CD4-positive, alpha-beta T cell (primary cell): Measurements from ENCODE around the gene ARHGDIB. TPM values are rescaled to one million over a fixed set of nuclear protein-coding genes. Genes with fewer than 3 reads are reported as not detected.

ENCODE experiments used
- ATAC-seq: fragments of 200-7000 bp; cut with Tn5 transposase; one replicate; pipeline ENCODE4 v1.10.0; 2022; ENCODE audit warnings: mild to moderate bottlenecking; ENCODE audit not compliant: poor library complexity
- CTCF ChIA-PET: fragments of 350-600 bp; sonication (Branson Sonifier 250); formaldehyde crosslinking; loops from one replicate; lab custom pipeline; 2021; ENCODE audit warnings: antibody characterized with exemption, inconsistent platforms; lab: Charles Lee
- POLR2A ChIA-PET: fragments of 350-600 bp; sonication (Branson Sonifier 250); formaldehyde crosslinking; loops from one replicate; lab custom pipeline; 2021; ENCODE audit warnings: antibody characterized with exemption, inconsistent platforms; lab: Charles Lee
- DNase-seq, 14 experiments: peaks; one replicate each; pipeline ENCODE4 v3.0.0-alpha.2; 2013 to 2020; ENCODE audit warnings: mixed read lengths in 2 of 14
- H3K27ac ChIP-seq, 2 donors: one replicate each; pipeline versions ENCODE4 v1.5.1 to v1.7.0; 2013; ENCODE audit warnings: low read length in 2 of 2, low read depth in 1 of 2, mild to moderate bottlenecking in 1 of 2
- H3K27me3 ChIP-seq, 2 experiments: 1 replicate in 1 of 2; 2 replicates in 1 of 2; pipeline versions ENCODE4 v1.6.1 to v1.7.0; 2013; ENCODE audit warnings: low read length in 2 of 2, control low read depth in 1 of 2, mild to moderate bottlenecking in 1 of 2, moderate library complexity in 1 of 2; ENCODE audit not compliant: insufficient read depth in 2 of 2, control insufficient read depth in 1 of 2
- H3K36me3 ChIP-seq: one replicate; pipeline ENCODE4 v1.6.1; 2013; ENCODE audit warnings: low read length, control low read depth; ENCODE audit not compliant: insufficient read depth
- H3K4me1 ChIP-seq: one replicate; pipeline ENCODE4 v1.6.1; 2013; ENCODE audit warnings: low read length, control low read depth; ENCODE audit not compliant: insufficient read depth
- H3K4me3 ChIP-seq: one replicate; pipeline ENCODE4 v1.5.1; 2013; ENCODE audit warnings: mild to moderate bottlenecking, low read length, moderate library complexity
- H3K9me3 ChIP-seq, 2 experiments: 1 replicate in 1 of 2; 2 replicates in 1 of 2; pipeline versions ENCODE4 v1.6.1 to v1.7.0; 2013; ENCODE audit warnings: low read length in 2 of 2, mild to moderate bottlenecking in 2 of 2, control low read depth in 1 of 2, moderate library complexity in 1 of 2; ENCODE audit not compliant: control insufficient read depth in 1 of 2, insufficient read depth in 1 of 2
- H3K27ac Mint-ChIP-seq: one replicate; pipeline ENCODE4 v1.8.0; 2020; ENCODE audit warnings: mixed read lengths
- H3K27me3 Mint-ChIP-seq: one replicate; pipeline ENCODE4 v1.8.0; 2021; ENCODE audit warnings: mixed read lengths
- H3K36me3 Mint-ChIP-seq: one replicate; pipeline ENCODE4 v1.8.0; 2021; ENCODE audit warnings: low read depth, mixed read lengths
- H3K4me1 Mint-ChIP-seq: one replicate; pipeline ENCODE4 v1.8.0; 2021; ENCODE audit warnings: low read depth, mixed read lengths
- H3K4me3 Mint-ChIP-seq: one replicate; pipeline ENCODE4 v1.8.0; 2020; ENCODE audit warnings: mild to moderate bottlenecking, mixed read lengths
- H3K9me3 Mint-ChIP-seq: one replicate; pipeline ENCODE4 v1.8.0; 2020; ENCODE audit warnings: mixed read lengths
- intact Hi-C, 2 experiments: fragments of 100-400 bp; cut with DNase I in 1 of 2; cut with micrococcal nuclease in 1 of 2; formaldehyde crosslinking; loops; one replicate each; pipeline versions ENCODE4 v1.15.1 to v1.9.0; 2023 to 2025; cut with DNase I, micrococcal nuclease
- total RNA-seq, 174 experiments: library from RNA in 2 of 174; stranded (reverse) in 2 of 174; gene quantifications; one replicate each; pipeline ENCODE4 v1.2.3 and lab custom pipeline; 2021 to 2026
- TF ChIP-seq, protein P1 (sequence below): fragments of 200-600 bp; IDR thresholded peaks from one replicate; pipeline ENCODE4 v1.8.0; 2022; ENCODE audit warnings: antibody characterized with exemption, mild to moderate bottlenecking

ARHGDIB gene
- total RNA-seq, 2 experiments from 2014 or later: 872 to 942 TPM

DNA sequence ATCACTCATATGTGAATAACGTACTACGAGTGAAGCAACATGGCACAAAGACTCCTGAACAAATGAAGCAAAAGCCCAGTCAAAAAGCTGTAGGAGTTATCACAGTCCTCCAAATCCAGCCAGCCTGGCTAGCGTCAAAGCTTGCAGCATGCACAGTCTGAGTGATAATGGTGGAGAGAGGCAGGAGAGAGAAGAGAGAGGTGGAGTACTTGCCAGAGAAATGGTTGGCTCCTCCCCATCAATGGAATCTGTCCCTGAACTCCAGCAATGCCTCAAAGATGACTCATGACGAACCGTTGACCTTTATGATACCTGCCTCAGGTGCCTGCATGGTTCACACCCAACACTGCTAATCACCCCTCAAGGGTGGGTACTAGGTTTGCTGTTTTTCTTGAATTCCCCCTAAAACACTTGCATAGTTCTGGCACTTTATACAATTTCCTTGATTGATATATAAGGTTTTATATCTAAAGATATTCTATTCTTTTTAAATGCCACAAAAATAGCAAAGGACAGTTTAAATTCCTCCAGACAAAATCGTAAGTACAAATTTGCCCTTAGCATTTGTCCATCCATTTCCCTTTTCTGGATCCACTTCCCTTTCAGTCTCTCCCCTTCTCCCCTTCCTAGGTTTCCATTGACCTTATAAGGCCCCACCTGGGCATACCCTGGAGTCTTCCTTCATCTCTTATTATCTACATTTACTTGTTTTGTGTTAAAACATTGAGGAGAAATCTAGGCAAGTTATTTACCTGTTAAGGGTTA lies 10.2 kb downstream of the ARHGDIB start:
- H3K4me1 ChIP-seq: peaks cover 76% of the 10 kb centered on the region
- no peaks in the 10 kb centered on the region for H3K9me3 ChIP-seq
- H3K4me3 ChIP-seq: peak overlapping the region; percentile 80
- intact Hi-C loops: loop anchor here in 1 of 2 experiments (10.0 kb wide), 1 partner anchor 566 kb away; no protein-coding TSS in a partner anchor
- ChIA-PET POLR2A (interaction anchor here (0.6 to 2.9 kb wide), 8 partner anchors 9 to 270 kb away, joined by 3 to 24 read pairs (median 4); partner anchors contain the start of genes ARHGDIB and RERG), CTCF (no interaction called here)
- no peaks in the 10 kb centered on the region for H3K9me3 Mint-ChIP-seq
- peaks cover 92% of the 10 kb centered on the region for H3K36me3 Mint-ChIP-seq
- peak overlapping the region; percentile 88 for H3K4me3 Mint-ChIP-seq
- peak overlapping the region; percentile 90 to 95 for H3K27ac ChIP-seq
- H3K27me3 Mint-ChIP-seq: no peaks in the 10 kb centered on the region
- TF ChIP-seq, protein P1, sequence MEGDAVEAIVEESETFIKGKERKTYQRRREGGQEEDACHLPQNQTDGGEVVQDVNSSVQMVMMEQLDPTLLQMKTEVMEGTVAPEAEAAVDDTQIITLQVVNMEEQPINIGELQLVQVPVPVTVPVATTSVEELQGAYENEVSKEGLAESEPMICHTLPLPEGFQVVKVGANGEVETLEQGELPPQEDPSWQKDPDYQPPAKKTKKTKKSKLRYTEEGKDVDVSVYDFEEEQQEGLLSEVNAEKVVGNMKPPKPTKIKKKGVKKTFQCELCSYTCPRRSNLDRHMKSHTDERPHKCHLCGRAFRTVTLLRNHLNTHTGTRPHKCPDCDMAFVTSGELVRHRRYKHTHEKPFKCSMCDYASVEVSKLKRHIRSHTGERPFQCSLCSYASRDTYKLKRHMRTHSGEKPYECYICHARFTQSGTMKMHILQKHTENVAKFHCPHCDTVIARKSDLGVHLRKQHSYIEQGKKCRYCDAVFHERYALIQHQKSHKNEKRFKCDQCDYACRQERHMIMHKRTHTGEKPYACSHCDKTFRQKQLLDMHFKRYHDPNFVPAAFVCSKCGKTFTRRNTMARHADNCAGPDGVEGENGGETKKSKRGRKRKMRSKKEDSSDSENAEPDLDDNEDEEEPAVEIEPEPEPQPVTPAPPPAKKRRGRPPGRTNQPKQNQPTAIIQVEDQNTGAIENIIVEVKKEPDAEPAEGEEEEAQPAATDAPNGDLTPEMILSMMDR: no peak
- ATAC-seq (no peak), DNase-seq (peak in 3 of 14 experiments; percentile 41 to 53 (median 53))
- peaks cover 74% of the 10 kb centered on the region for H3K36me3 ChIP-seq
- peaks cover 97% of the 10 kb centered on the region for H3K4me1 Mint-ChIP-seq
- H3K27ac Mint-ChIP-seq: peak overlapping the region; percentile 94
- H3K27me3 ChIP-seq: no peaks in the 10 kb centered on the region

DNA sequence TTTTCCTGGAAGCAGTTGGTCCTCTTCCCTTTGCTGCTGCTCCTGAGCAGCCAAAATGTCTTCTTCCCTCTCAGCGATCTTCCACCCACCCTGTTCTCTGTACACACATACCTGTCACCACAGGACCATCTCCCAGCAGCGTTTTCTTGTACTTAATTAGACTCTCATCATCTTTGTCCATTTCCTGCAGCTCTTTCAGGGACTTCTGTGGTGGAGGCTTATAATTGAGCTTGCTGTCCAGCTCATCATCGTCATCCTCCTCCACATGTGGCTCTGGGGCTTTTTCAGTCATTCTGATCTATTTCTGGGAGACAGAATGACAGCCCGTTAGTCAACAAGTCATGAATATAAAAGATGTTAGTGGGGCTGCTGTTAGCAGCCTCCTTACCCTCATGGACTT lies 11.0 kb downstream of the ARHGDIB start:
- ChIA-PET CTCF (no interaction called here), POLR2A (interaction anchor here (0.6 to 2.9 kb wide), 5 partner anchors 9 to 44 kb away, joined by 3 to 24 read pairs (median 3); partner anchors contain the start of gene ARHGDIB)
- TF ChIP-seq, protein P1: no peak
- H3K27ac ChIP-seq: peak overlapping the region; percentile 90 to 95
- peak in 1 of 14 experiments; percentile 33 for DNase-seq
- Mint-ChIP-seq H3K4me3 (peak overlapping the region; percentile 81), H3K9me3 (no peaks in the 10 kb centered on the region), H3K27ac (peak overlapping the region; percentile 94), H3K4me1 (peaks cover 98% of the 10 kb centered on the region), H3K36me3 (peaks cover 92% of the 10 kb centered on the region), H3K27me3 (no peaks in the 10 kb centered on the region)
- intact Hi-C loops: loop anchor here in 1 of 2 experiments (10.0 kb wide), 1 partner anchor 566 kb away; no protein-coding TSS in a partner anchor
- peak overlapping the region; percentile 80 for H3K4me3 ChIP-seq
- H3K4me1 ChIP-seq: peaks cover 75% of the 10 kb centered on the region
- peaks cover 76% of the 10 kb centered on the region for H3K36me3 ChIP-seq
- no peaks in the 10 kb centered on the region for H3K9me3 ChIP-seq
- H3K27me3 ChIP-seq: no peaks in the 10 kb centered on the region
- ATAC-seq: no peak

DNA sequence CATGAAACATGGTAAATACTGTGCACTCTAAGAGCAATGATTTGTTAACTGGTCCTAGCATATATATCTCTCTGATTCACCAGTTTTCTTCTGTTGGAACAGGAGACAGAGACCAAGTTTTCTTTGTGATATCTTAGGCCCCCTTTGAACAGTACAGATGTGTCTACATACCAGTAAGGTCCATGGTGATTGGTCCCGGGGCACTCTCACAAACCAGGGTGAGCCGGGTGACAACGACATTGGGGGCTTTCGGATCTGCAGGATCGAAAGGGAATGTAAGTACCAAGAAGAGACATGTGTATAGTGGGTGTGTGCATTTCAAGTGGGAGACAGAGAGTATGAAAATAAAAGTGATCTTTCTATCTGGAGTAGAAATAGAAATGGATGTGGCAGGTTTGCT lies 11.8 kb downstream of the ARHGDIB start:
- intact Hi-C loops: loop anchor here (5.0 to 10.0 kb wide), 3 partner anchors 102 to 565 kb away; a partner anchor contains a TSS
- POLR2A ChIA-PET: interaction anchor here (1.5 to 5.8 kb wide), 4 partner anchors 10 to 147 kb away, joined by 8 to 104 read pairs (median 10); partner anchors contain the start of genes ARHGDIB, C12orf60 and WBP11
- H3K36me3 Mint-ChIP-seq: peaks cover 95% of the 10 kb centered on the region

More for the DNA sequence above, 11.8 kb downstream of the ARHGDIB start:
- peaks cover 98% of the 10 kb centered on the region for H3K4me1 Mint-ChIP-seq
- TF ChIP-seq, protein P1: no peak
- no peaks in the 10 kb centered on the region for H3K9me3 ChIP-seq
- H3K27ac ChIP-seq: peak overlapping the region; percentile 90 to 95
- ATAC-seq: no peak
- no peaks in the 10 kb centered on the region for H3K27me3 Mint-ChIP-seq
- H3K36me3 ChIP-seq: peaks cover 78% of the 10 kb centered on the region
- H3K4me3 Mint-ChIP-seq: peak overlapping the region; percentile 81
- no peaks in the 10 kb centered on the region for H3K27me3 ChIP-seq
- peak overlapping the region; percentile 94 for H3K27ac Mint-ChIP-seq
- H3K4me3 ChIP-seq: no peak overlapping the region
- no peaks in the 10 kb centered on the region for H3K9me3 Mint-ChIP-seq
- peak in 1 of 14 experiments; percentile 20 for DNase-seq
- CTCF ChIA-PET: no interaction called here
- peaks cover 75% of the 10 kb centered on the region for H3K4me1 ChIP-seq
